ENCODE results near the gene TP53BP1.
"Not testable (repeated sequence)": the region's sequence is repeated elsewhere in the genome, so short reads cannot be mapped to it uniquely, and the experiment has no call there.

GRCh38 chr15:43393592-43393991 is 99.4 kb downstream of the TP53BP1 start:
- not testable (repeated sequence) for TF ChIP-seq EZH2 (IDR thresholded peaks at IDR 0.05; ENCODE audit: borderline replicate concordance, low read length)
- TF ChIP-seq, protein P1, sequence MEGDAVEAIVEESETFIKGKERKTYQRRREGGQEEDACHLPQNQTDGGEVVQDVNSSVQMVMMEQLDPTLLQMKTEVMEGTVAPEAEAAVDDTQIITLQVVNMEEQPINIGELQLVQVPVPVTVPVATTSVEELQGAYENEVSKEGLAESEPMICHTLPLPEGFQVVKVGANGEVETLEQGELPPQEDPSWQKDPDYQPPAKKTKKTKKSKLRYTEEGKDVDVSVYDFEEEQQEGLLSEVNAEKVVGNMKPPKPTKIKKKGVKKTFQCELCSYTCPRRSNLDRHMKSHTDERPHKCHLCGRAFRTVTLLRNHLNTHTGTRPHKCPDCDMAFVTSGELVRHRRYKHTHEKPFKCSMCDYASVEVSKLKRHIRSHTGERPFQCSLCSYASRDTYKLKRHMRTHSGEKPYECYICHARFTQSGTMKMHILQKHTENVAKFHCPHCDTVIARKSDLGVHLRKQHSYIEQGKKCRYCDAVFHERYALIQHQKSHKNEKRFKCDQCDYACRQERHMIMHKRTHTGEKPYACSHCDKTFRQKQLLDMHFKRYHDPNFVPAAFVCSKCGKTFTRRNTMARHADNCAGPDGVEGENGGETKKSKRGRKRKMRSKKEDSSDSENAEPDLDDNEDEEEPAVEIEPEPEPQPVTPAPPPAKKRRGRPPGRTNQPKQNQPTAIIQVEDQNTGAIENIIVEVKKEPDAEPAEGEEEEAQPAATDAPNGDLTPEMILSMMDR (IDR thresholded peaks at IDR 0.05; ENCODE audit: low read length) = not testable (repeated sequence)

Data from OCI-LY1 (cell line).